OCI-LY3 (cell line): ENCODE measurements around the gene PITPNM3.
"Not testable (repeated sequence)": the region's sequence is repeated elsewhere in the genome, so short reads cannot be mapped to it uniquely, and the experiment has no call there.

Experiments used
- H2AFZ ChIP-seq: fragments of 200-600, 300-600 bp; shearing (Covaris generic); 2 replicates; pipeline ENCODE4 v1.6.0; 2014; ENCODE audit warnings: antibody characterized with exemption, low read depth, low read length
- H3K27ac ChIP-seq: fragments of 200-600, 300-600 bp; sonication (generic); 2 replicates; pipeline ENCODE4 v1.5.1; 2014; ENCODE audit warnings: mild to moderate bottlenecking, low read length, moderate library complexity, mixed read lengths
- H3K27me3 ChIP-seq: fragments of 200-600, 300-600 bp; sonication (generic); 2 replicates; pipeline ENCODE4 v1.6.1; 2014; ENCODE audit warnings: low read depth, low read length, mixed read lengths
- H3K36me3 ChIP-seq: fragments of 200-600, 300-600 bp; sonication (generic); replicated peaks from 2 replicates; pipeline ENCODE3; 2014; ENCODE audit warnings: low read depth, low read length, mixed read lengths
- H3K4me1 ChIP-seq: fragments of 300-600, 200-600 bp; sonication (generic); 2 replicates; pipeline ENCODE4 v1.6.1; 2014; ENCODE audit warnings: low read length, mixed read lengths
- H3K4me2 ChIP-seq: fragments of 200-600, 300-600 bp; sonication (generic); 2 replicates; pipeline ENCODE4 v1.6.1; 2014; ENCODE audit warnings: low read length, mixed read lengths
- H3K4me3 ChIP-seq: fragments of 300-600, 200-600 bp; sonication (generic); 2 replicates; pipeline ENCODE4 v1.5.1; 2014; ENCODE audit warnings: antibody characterized with exemption, mild to moderate bottlenecking, low read length, moderate library complexity
- H3K79me2 ChIP-seq: fragments of 300-600, 200-600 bp; shearing (Covaris generic); 2 replicates; pipeline ENCODE4 v1.6.1; 2014; ENCODE audit warnings: mild to moderate bottlenecking, low read length, mixed read lengths
- H3K9ac ChIP-seq: fragments of 300-600, 200-600 bp; shearing (Covaris generic); 2 replicates; pipeline ENCODE4 v1.6.0; 2014; ENCODE audit warnings: mild to moderate bottlenecking, low read length, moderate library complexity
- H3K9me3 ChIP-seq: fragments of 200-600, 300-600 bp; shearing (Covaris generic); 2 replicates; pipeline ENCODE4 v1.6.1; 2014; ENCODE audit warnings: low read length, mixed read lengths; ENCODE audit not compliant: insufficient read depth
- H4K20me1 ChIP-seq: fragments of 200-600, 300-600 bp; sonication (generic); 2 replicates; pipeline ENCODE4 v1.6.1; 2016; ENCODE audit warnings: low read length, mixed read lengths; ENCODE audit not compliant: insufficient read depth
- CTCF ChIP-seq: fragments of 200-600, 300-600 bp; sonication (generic); IDR thresholded peaks from 2 replicates; pipeline ENCODE4 v1.5.1; 2014; ENCODE audit warnings: antibody characterized with exemption, low read length, low read depth
- EZH2phosphoT487 ChIP-seq: fragments of 200-600 bp; shearing (Covaris generic); IDR thresholded peaks from 2 replicates; pipeline ENCODE4 v1.6.1; 2018; ENCODE audit warnings: antibody characterized with exemption, mixed run types, low read depth

The PITPNM3 gene

GRCh38 chr17:6487251-6488007 is 68.9 kb downstream of the PITPNM3 start:
- Histone ChIP-seq H3K27me3 (no peaks in the 10 kb centered on the region; the same call in 1 of the 2 replicates), H3K79me2 (no peaks in the 10 kb centered on the region), H3K27ac (no peak overlapping the region), H3K4me3 (no peak overlapping the region), H3K9ac (no peak overlapping the region), H3K36me3 (no peaks in the 10 kb centered on the region), H4K20me1 (no peaks in the 10 kb centered on the region), H3K9me3 (no peaks in the 10 kb centered on the region), H3K4me1 (no peaks in the 10 kb centered on the region), H3K4me2 (no peak overlapping the region), H2AFZ (no peak overlapping the region)
- TF ChIP-seq CTCF, result no peak
- no peak for TF ChIP-seq EZH2phosphoT487

- no peak for TF ChIP-seq EZH2phosphoT487
- TF ChIP-seq CTCF, result no peak
- Histone ChIP-seq H3K79me2 (no peaks in the 10 kb centered on the region), H3K4me3 (no peak overlapping the region), H3K27ac (no peak overlapping the region), H3K27me3 (no peaks in the 10 kb centered on the region; the same call in 1 of the 2 replicates), H3K4me1 (no peaks in the 10 kb centered on the region), H2AFZ (no peak overlapping the region), H3K4me2 (no peak overlapping the region), H4K20me1 (no peaks in the 10 kb centered on the region), H3K36me3 (no peaks in the 10 kb centered on the region), H3K9ac (no peak overlapping the region), H3K9me3 (no peaks in the 10 kb centered on the region)
These were observed 70.5 kb downstream of the PITPNM3 start for GRCh38 chr17:6485646-6486412.

- H3K4me3 ChIP-seq, result no peak overlapping the region
- H3K36me3 ChIP-seq, result no peaks in the 10 kb centered on the region
- H3K79me2 ChIP-seq, result no peaks in the 10 kb centered on the region
- TF ChIP-seq CTCF, result no peak
- no peak for TF ChIP-seq EZH2phosphoT487
- no peak overlapping the region for H2AFZ ChIP-seq
- no peak overlapping the region for H3K4me2 ChIP-seq
- H3K27ac ChIP-seq, result no peak overlapping the region
- no peak overlapping the region for H3K9ac ChIP-seq
- no peaks in the 10 kb centered on the region for H4K20me1 ChIP-seq
- H3K4me1 ChIP-seq, result no peaks in the 10 kb centered on the region
- H3K27me3 ChIP-seq, result no peaks in the 10 kb centered on the region; the same call in 1 of the 2 replicates
- no peaks in the 10 kb centered on the region for H3K9me3 ChIP-seq
These were observed 72.8 kb downstream of the PITPNM3 start for GRCh38 chr17:6483507-6483906.

GRCh38 chr17:6482796-6483195 is 73.6 kb downstream of the PITPNM3 start:
- not testable (repeated sequence) for H4K20me1 ChIP-seq, H3K79me2 ChIP-seq, H3K4me1 ChIP-seq, H3K4me3 ChIP-seq, H3K9me3 ChIP-seq, H3K9ac ChIP-seq, H3K4me2 ChIP-seq, H2AFZ ChIP-seq, H3K27ac ChIP-seq, H3K27me3 ChIP-seq, H3K36me3 ChIP-seq
